ENCODE data around the gene LRSAM1.
"Not testable (repeated sequence)": the region's sequence is repeated elsewhere in the genome, so short reads cannot be mapped to it uniquely, and the experiment has no call there.

Gene LRSAM1

DNA sequence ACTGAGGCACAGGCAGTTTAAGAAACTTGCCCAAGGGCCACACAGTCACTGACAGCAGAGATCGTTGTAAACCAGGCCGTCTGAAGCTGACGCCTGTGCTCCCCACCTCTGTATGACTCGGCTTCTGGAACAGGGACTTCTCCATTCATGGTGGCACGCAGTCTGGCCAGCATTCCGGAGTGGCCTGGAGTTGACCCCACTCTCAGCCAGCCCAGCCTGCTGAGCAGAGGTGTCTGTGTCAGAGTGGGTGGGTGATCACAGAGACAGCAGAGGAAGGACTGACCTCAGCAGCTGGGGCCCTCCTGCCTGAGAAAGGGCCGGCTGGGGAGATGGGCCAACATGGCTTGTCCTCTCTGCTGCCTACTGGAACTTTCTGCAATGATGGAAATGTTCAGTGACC, 12.6 kb downstream of the LRSAM1 start:
- ATAC-seq: no peak; the same call in 2 of the 3 replicates
- TF ChIP-seq, protein P1, sequence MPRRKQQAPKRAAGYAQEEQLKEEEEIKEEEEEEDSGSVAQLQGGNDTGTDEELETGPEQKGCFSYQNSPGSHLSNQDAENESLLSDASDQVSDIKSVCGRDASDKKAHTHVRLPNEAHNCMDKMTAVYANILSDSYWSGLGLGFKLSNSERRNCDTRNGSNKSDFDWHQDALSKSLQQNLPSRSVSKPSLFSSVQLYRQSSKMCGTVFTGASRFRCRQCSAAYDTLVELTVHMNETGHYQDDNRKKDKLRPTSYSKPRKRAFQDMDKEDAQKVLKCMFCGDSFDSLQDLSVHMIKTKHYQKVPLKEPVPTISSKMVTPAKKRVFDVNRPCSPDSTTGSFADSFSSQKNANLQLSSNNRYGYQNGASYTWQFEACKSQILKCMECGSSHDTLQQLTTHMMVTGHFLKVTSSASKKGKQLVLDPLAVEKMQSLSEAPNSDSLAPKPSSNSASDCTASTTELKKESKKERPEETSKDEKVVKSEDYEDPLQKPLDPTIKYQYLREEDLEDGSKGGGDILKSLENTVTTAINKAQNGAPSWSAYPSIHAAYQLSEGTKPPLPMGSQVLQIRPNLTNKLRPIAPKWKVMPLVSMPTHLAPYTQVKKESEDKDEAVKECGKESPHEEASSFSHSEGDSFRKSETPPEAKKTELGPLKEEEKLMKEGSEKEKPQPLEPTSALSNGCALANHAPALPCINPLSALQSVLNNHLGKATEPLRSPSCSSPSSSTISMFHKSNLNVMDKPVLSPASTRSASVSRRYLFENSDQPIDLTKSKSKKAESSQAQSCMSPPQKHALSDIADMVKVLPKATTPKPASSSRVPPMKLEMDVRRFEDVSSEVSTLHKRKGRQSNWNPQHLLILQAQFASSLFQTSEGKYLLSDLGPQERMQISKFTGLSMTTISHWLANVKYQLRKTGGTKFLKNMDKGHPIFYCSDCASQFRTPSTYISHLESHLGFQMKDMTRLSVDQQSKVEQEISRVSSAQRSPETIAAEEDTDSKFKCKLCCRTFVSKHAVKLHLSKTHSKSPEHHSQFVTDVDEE (CRISPR knock-in tag; IDR thresholded peaks at IDR 0.05): no peak
- TF ChIP-seq GLIS3 (CRISPR knock-in tag; IDR thresholded peaks at IDR 0.05) (no peak), SNAI2 (CRISPR knock-in tag; IDR thresholded peaks at IDR 0.05) (no peak), ZNF565 (CRISPR knock-in tag; conservative IDR thresholded peaks at IDR 0.05; ENCODE audit: low read depth) (no peak), TCF4 (CRISPR knock-in tag; IDR thresholded peaks at IDR 0.05; ENCODE audit: borderline replicate concordance) (no peak), OSR1 (CRISPR knock-in tag; IDR thresholded peaks at IDR 0.05) (no peak), RARB (CRISPR knock-in tag; IDR thresholded peaks at IDR 0.05) (no peak), ARNTL (CRISPR knock-in tag; IDR thresholded peaks at IDR 0.05; ENCODE audit: borderline replicate concordance, low read depth) (no peak), ZC3H10 (CRISPR knock-in tag; IDR thresholded peaks at IDR 0.05) (no peak), BACH2 (CRISPR knock-in tag; IDR thresholded peaks at IDR 0.05; ENCODE audit: borderline replicate concordance) (no peak), ZNF8 (CRISPR knock-in tag; IDR thresholded peaks at IDR 0.05) (no peak), TOX (CRISPR knock-in tag; IDR thresholded peaks at IDR 0.05; ENCODE audit: borderline replicate concordance) (no peak), ZNF70 (CRISPR knock-in tag; IDR thresholded peaks at IDR 0.05) (no peak), CSDC2 (CRISPR knock-in tag; IDR thresholded peaks at IDR 0.05) (no peak), ESRRG (CRISPR knock-in tag; IDR thresholded peaks at IDR 0.05) (no peak)
- TF ChIP-seq, protein P2, sequence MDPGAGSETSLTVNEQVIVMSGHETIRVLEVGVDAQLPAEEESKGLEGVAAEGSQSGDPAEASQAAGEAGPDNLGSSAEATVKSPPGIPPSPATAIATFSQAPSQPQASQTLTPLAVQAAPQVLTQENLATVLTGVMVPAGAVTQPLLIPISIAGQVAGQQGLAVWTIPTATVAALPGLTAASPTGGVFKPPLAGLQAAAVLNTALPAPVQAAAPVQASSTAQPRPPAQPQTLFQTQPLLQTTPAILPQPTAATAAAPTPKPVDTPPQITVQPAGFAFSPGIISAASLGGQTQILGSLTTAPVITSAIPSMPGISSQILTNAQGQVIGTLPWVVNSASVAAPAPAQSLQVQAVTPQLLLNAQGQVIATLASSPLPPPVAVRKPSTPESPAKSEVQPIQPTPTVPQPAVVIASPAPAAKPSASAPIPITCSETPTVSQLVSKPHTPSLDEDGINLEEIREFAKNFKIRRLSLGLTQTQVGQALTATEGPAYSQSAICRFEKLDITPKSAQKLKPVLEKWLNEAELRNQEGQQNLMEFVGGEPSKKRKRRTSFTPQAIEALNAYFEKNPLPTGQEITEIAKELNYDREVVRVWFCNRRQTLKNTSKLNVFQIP (CRISPR knock-in tag; IDR thresholded peaks at IDR 0.05; ENCODE audit: borderline replicate concordance, low read depth): no peak
- TF ChIP-seq, protein P3, sequence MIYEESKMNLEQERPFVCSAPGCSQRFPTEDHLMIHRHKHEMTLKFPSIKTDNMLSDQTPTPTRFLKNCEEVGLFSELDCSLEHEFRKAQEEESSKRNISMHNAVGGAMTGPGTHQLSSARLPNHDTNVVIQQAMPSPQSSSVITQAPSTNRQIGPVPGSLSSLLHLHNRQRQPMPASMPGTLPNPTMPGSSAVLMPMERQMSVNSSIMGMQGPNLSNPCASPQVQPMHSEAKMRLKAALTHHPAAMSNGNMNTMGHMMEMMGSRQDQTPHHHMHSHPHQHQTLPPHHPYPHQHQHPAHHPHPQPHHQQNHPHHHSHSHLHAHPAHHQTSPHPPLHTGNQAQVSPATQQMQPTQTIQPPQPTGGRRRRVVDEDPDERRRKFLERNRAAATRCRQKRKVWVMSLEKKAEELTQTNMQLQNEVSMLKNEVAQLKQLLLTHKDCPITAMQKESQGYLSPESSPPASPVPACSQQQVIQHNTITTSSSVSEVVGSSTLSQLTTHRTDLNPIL (CRISPR knock-in tag; IDR thresholded peaks at IDR 0.05; ENCODE audit: low read depth): no peak
- TF ChIP-seq, protein P4, sequence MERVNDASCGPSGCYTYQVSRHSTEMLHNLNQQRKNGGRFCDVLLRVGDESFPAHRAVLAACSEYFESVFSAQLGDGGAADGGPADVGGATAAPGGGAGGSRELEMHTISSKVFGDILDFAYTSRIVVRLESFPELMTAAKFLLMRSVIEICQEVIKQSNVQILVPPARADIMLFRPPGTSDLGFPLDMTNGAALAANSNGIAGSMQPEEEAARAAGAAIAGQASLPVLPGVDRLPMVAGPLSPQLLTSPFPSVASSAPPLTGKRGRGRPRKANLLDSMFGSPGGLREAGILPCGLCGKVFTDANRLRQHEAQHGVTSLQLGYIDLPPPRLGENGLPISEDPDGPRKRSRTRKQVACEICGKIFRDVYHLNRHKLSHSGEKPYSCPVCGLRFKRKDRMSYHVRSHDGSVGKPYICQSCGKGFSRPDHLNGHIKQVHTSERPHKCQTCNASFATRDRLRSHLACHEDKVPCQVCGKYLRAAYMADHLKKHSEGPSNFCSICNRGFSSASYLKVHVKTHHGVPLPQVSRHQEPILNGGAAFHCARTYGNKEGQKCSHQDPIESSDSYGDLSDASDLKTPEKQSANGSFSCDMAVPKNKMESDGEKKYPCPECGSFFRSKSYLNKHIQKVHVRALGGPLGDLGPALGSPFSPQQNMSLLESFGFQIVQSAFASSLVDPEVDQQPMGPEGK (CRISPR knock-in tag; IDR thresholded peaks at IDR 0.05; ENCODE audit: borderline replicate concordance): no peak
- TF ChIP-seq, protein P5, sequence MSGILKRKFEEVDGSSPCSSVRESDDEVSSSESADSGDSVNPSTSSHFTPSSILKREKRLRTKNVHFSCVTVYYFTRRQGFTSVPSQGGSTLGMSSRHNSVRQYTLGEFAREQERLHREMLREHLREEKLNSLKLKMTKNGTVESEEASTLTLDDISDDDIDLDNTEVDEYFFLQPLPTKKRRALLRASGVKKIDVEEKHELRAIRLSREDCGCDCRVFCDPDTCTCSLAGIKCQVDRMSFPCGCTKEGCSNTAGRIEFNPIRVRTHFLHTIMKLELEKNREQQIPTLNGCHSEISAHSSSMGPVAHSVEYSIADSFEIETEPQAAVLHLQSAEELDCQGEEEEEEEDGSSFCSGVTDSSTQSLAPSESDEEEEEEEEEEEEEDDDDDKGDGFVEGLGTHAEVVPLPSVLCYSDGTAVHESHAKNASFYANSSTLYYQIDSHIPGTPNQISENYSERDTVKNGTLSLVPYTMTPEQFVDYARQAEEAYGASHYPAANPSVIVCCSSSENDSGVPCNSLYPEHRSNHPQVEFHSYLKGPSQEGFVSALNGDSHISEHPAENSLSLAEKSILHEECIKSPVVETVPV (CRISPR knock-in tag; IDR thresholded peaks at IDR 0.05): no peak

DNA sequence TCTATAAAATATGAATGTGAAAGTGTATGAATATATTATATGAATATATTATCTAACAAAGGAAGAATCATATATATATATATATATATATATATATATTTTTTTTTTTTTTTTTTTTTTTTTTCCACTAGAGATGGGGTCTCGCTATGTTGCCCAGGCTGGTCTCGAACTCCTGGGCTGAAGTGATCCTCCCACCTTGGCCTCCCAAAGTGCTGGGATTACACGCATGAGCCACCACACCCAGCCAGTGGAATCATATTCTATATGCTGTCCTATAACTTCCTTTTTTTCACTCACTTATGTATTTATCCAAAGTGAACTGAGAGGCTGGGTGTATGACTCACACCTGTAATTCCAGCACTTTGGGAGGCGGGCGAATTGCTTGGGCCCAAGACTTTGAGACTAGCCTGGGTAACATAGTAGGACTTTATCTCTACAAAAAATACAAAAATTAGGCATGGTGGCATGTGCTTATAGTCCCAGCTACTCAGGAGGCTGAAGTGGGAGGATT, 15.2 kb downstream of the LRSAM1 start:
- ATAC-seq: not testable (repeated sequence)

DNA sequence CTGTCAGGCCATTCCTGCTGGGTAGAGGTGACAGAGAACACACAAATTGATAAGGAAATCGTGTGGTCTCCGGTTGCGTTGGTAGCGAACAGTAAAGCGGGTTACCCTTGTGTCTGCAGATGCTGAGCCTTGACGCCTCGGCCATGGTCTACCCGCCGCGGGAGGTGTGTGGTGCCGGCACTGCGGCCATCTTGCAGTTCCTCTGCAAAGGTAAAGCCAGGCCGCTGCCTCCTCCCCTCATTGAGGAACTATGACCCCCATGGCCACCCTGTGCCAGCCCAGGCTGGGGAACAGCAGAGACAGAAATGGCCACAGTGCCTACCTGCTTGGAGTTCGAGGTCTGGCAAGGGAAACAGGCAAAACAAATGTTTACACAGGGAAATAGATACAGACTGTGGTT, 16.3 kb downstream of the LRSAM1 start:
- ATAC-seq: no peak
- TF ChIP-seq BACH2 (CRISPR knock-in tag; IDR thresholded peaks at IDR 0.05; ENCODE audit: borderline replicate concordance) (no peak), ZFP3 (CRISPR knock-in tag; IDR thresholded peaks at IDR 0.05) (no peak), ZFP30 (CRISPR knock-in tag; IDR thresholded peaks at IDR 0.05) (no peak), TOX (CRISPR knock-in tag; IDR thresholded peaks at IDR 0.05; ENCODE audit: borderline replicate concordance) (no peak), ZC3H10 (CRISPR knock-in tag; IDR thresholded peaks at IDR 0.05) (no peak), SNAI2 (CRISPR knock-in tag; IDR thresholded peaks at IDR 0.05) (no peak), OSR1 (CRISPR knock-in tag; IDR thresholded peaks at IDR 0.05) (no peak)
- TF ChIP-seq, protein P1 (CRISPR knock-in tag; IDR thresholded peaks at IDR 0.05): no peak

Data from SK-N-SH treated with all-trans-retinoic acid at 6 μM for 48 hours (cell line).